NCI-H2029 treated with DMSO at 0.1 percent for 48 hours (cell line): ENCODE results near the gene ARID5A.

Source experiments
- DNase-seq: peaks from one replicate; lab custom pipeline; 2025; lab: John Stamatoyannopoulos, UW

Gene ARID5A

GRCh38 chr2:96507957-96508520 is 28.5 kb upstream of the ARID5A start:
- DNase-seq: peak; percentile 11

GRCh38 chr2:96508521-96509113 is 27.9 kb upstream of the ARID5A start:
- DNase-seq: no peak

- peak; percentile 13 for DNase-seq
Measured at GRCh38 chr2:96509114-96509846, 27.3 kb upstream of the ARID5A start.

- DNase-seq: no peak
Measured at GRCh38 chr2:96509847-96510230, 26.7 kb upstream of the ARID5A start.

- no peak for DNase-seq
Measured at GRCh38 chr2:96510931-96511595, 25.5 kb upstream of the ARID5A start.

- DNase-seq: no peak
Measured at GRCh38 chr2:96511851-96512250, 24.7 kb upstream of the ARID5A start.

GRCh38 chr2:96512341-96512740 is 24.2 kb upstream of the ARID5A start:
- no peak for DNase-seq

GRCh38 chr2:96514521-96514920 is 22.0 kb upstream of the ARID5A start:
- no peak for DNase-seq

- no peak for DNase-seq
Measured at GRCh38 chr2:96517079-96517478, 19.5 kb upstream of the ARID5A start.

GRCh38 chr2:96520231-96520630 is 16.3 kb upstream of the ARID5A start:
- DNase-seq: no peak

GRCh38 chr2:96520697-96521096 is 15.9 kb upstream of the ARID5A start:
- DNase-seq: no peak

- DNase-seq: no peak
Measured at GRCh38 chr2:96521219-96521618, 15.3 kb upstream of the ARID5A start.

GRCh38 chr2:96522304-96523203 is 14.0 kb upstream of the ARID5A start:
- DNase-seq: no peak

- no peak for DNase-seq
Measured at GRCh38 chr2:96523659-96524481, 12.7 kb upstream of the ARID5A start.

- no peak for DNase-seq
Measured at GRCh38 chr2:96524482-96525210, 11.9 kb upstream of the ARID5A start.

- no peak for DNase-seq
Measured at GRCh38 chr2:96525211-96525507, 11.4 kb upstream of the ARID5A start.

- no peak for DNase-seq
Measured at GRCh38 chr2:96526101-96526591, 10.4 kb upstream of the ARID5A start.

- DNase-seq: no peak
Measured at GRCh38 chr2:96526615-96527285, 9.8 kb upstream of the ARID5A start.

- no peak for DNase-seq
Measured at GRCh38 chr2:96527286-96528005, 9.1 kb upstream of the ARID5A start.
